Endothelial cell of umbilical vein (primary cell): Measurements from ENCODE around the gene B3GAT1. TPM values are rescaled to one million over a fixed set of nuclear protein-coding genes. Genes with fewer than 3 reads are reported as not detected.

Source experiments
- BruUV-seq: library from RNA; stranded (reverse); fragments of 400-500 nt; replicated peaks from 2 replicates; lab custom pipeline; 2021; lab: Mats Ljungman, UMichigan
- CTCF ChIA-PET: fragments of 300-600, 350-600 bp; sonication (Branson Sonifier 250); formaldehyde crosslinking; loops from one replicate; lab custom pipeline; 2021; ENCODE audit warnings: antibody characterized with exemption, inconsistent platforms; lab: Charles Lee
- POLR2A ChIA-PET: fragments of 300-600, 350-600 bp; sonication (Branson Sonifier 250); formaldehyde crosslinking; loops from one replicate; lab custom pipeline; 2021; ENCODE audit warnings: antibody characterized with exemption, inconsistent platforms; lab: Charles Lee
- DNase-seq: peaks from one replicate; pipeline ENCODE4 v3.0.0-alpha.2; 2011; ENCODE audit warnings: low read depth, low spot score
- FAIRE-seq: peaks from 2 replicates; lab custom pipeline; 2011; peaks lifted over from hg19 to GRCh38; lab: Jason Lieb, UNC
- H2AFZ ChIP-seq: 2 replicates; pipeline ENCODE4 v1.6.0; 2012; ENCODE audit warnings: low read depth, low read length, control low read depth, inconsistent platforms
- H3K27ac ChIP-seq: 2 replicates; pipeline ENCODE4 v1.5.1; 2011; ENCODE audit warnings: low read depth, mild to moderate bottlenecking, control low read depth, low read length, moderate library complexity; ENCODE audit not compliant: insufficient read depth
- H3K27me3 ChIP-seq, 2 experiments: 2 replicates each; pipeline versions ENCODE4 v1.6.0 to v1.6.1; 2011; ENCODE audit warnings: low read length in 2 of 2, mixed read lengths in 1 of 2; ENCODE audit not compliant: control insufficient read depth in 2 of 2, insufficient read depth in 2 of 2
- H3K36me3 ChIP-seq, 2 experiments: 2 replicates in 1 of 2; 3 replicates in 1 of 2; pipeline ENCODE4 v1.5.1; 2011; ENCODE audit warnings: low read length in 2 of 2, mild to moderate bottlenecking in 1 of 2, moderate library complexity in 1 of 2; ENCODE audit not compliant: control insufficient read depth in 2 of 2, insufficient read depth in 2 of 2; ENCODE audit errors: extremely low read depth in 1 of 2
- H3K4me1 ChIP-seq: 3 replicates; pipeline ENCODE4 v1.5.1; 2011; ENCODE audit warnings: mild to moderate bottlenecking, low read length; ENCODE audit not compliant: control insufficient read depth, insufficient read depth; ENCODE audit errors: extremely low read depth
- H3K4me2 ChIP-seq: 2 replicates; pipeline ENCODE4 v1.6.1; 2011; ENCODE audit warnings: low read length, control low read depth, mixed read lengths; ENCODE audit not compliant: insufficient read depth
- H3K4me3 ChIP-seq, 3 experiments: fragments of 200-600 bp in 1 of 3; sonication (generic), shearing (Covaris generic) in 1 of 3; replicated peaks in 1 of 3; 2 replicates each; pipeline ENCODE4 v1.5.1; 2011 to 2016; ENCODE audit warnings: control low read depth in 3 of 3, low read length in 3 of 3, mild to moderate bottlenecking in 2 of 3, inconsistent platforms in 1 of 3, low read depth in 1 of 3, moderate library complexity in 1 of 3; ENCODE audit not compliant: insufficient read depth in 1 of 3
- H3K79me2 ChIP-seq: 2 replicates; pipeline ENCODE4 v1.6.0; 2012; ENCODE audit warnings: low read length, inconsistent platforms; ENCODE audit not compliant: control insufficient read depth, insufficient read depth
- H3K9ac ChIP-seq: replicated peaks from 2 replicates; pipeline ENCODE3; 2011; ENCODE audit warnings: low read length, control low read depth; ENCODE audit not compliant: insufficient read depth; ENCODE audit errors: extremely low read depth
- H3K9me1 ChIP-seq: replicated peaks from 3 replicates; pipeline ENCODE4 v1.6.0; 2011; ENCODE audit warnings: mild to moderate bottlenecking, low read length; ENCODE audit not compliant: control insufficient read depth, insufficient read depth; ENCODE audit errors: extremely low read depth
- H3K9me3 ChIP-seq: replicated peaks from 2 replicates; pipeline ENCODE4 v1.5.1; 2012; ENCODE audit warnings: low read length, inconsistent platforms; ENCODE audit not compliant: control insufficient read depth, insufficient read depth
- H4K20me1 ChIP-seq: replicated peaks from 2 replicates; pipeline ENCODE3; 2011; ENCODE audit warnings: mild to moderate bottlenecking, low read length; ENCODE audit not compliant: control insufficient read depth, insufficient read depth; ENCODE audit errors: extremely low read depth
- EZH2 ChIP-seq: IDR thresholded peaks from 2 replicates; pipeline ENCODE4 v1.6.1; 2012; ENCODE audit warnings: borderline replicate concordance, low read depth, mild to moderate bottlenecking, moderate library complexity, low read length, inconsistent platforms; ENCODE audit not compliant: severe bottlenecking
- GATA2 ChIP-seq: IDR thresholded peaks from 2 replicates; pipeline ENCODE4 v1.7.0; 2011; ENCODE audit warnings: low read depth, mild to moderate bottlenecking, moderate library complexity, mixed read lengths, low read length; ENCODE audit not compliant: insufficient read length, insufficient read depth
- JUN ChIP-seq: IDR thresholded peaks from 2 replicates; pipeline ENCODE4 v1.6.1; 2011; ENCODE audit warnings: borderline replicate concordance, low read depth; ENCODE audit not compliant: insufficient read length, insufficient read depth
- MYC ChIP-seq: IDR thresholded peaks from one replicate; pipeline ENCODE4 v1.6.1; 2011; ENCODE audit warnings: mild to moderate bottlenecking, low read depth, low read length
- POLR2A ChIP-seq: IDR thresholded peaks from 2 replicates; pipeline ENCODE4 v1.6.1; 2012; ENCODE audit warnings: low read depth, mild to moderate bottlenecking, control low read depth, low read length
- POLR2AphosphoS5 ChIP-seq: IDR thresholded peaks from 2 replicates; pipeline ENCODE4 v1.6.1; 2012; ENCODE audit warnings: low read depth, mild to moderate bottlenecking, control low read depth, low read length, moderate library complexity; ENCODE audit not compliant: insufficient read depth
- dilution Hi-C: fragments of 300-500 bp; cut with MboI; formaldehyde crosslinking; loops from one replicate; pipeline ENCODE4 v1.15.0; 2019; ENCODE audit warnings: low sequenced_read_pairs; ENCODE audit not compliant: extremely low pct_ligation_motif_present
- intact Hi-C: fragments of 100-400 bp; cut with micrococcal nuclease; formaldehyde crosslinking; loops from one replicate; pipeline ENCODE4 v1.10.0; 2022
- polyA plus RNA-seq, 4 experiments: library from polyadenylated mRNA; depleted of rRNA in 3 of 4; stranded (reverse) in 3 of 4; unstranded in 1 of 4; fragments of >200 nt; gene quantifications; 2 replicates each; pipeline versions ENCODE4 v1.2.1 to v1.2.3, GENCODE V29; 2011 to 2012; ENCODE audit warnings: missing spikeins in 1 of 4
- total RNA-seq: library from RNA; stranded (reverse); gene quantifications from 2 replicates; pipeline ENCODE4 v1.2.3, GENCODE V29; 2021
- TF ChIP-seq, protein P1 (sequence below): IDR thresholded peaks from 2 replicates; pipeline ENCODE4 v1.6.1; 2011; ENCODE audit not compliant: insufficient read depth, insufficient read length
- TF ChIP-seq, protein P2 (sequence below), 2 donors: IDR thresholded peaks; 1 replicate in 1 of 2; 2 replicates in 1 of 2; pipeline ENCODE4 v1.5.1; 2011; ENCODE audit warnings: low read length in 2 of 2, mild to moderate bottlenecking in 2 of 2, moderate library complexity in 2 of 2, control low read depth in 1 of 2, inconsistent platforms in 1 of 2, low read depth in 1 of 2; ENCODE audit not compliant: insufficient read depth in 1 of 2; ENCODE audit errors: extremely low read depth in 1 of 2

B3GAT1 gene
- total and polyA plus RNA-seq, 2 donors (not counting 3 experiments of a cell fraction or from before 2014, with no cell fraction given): 0.01 TPM; not detected in 1

DNA sequence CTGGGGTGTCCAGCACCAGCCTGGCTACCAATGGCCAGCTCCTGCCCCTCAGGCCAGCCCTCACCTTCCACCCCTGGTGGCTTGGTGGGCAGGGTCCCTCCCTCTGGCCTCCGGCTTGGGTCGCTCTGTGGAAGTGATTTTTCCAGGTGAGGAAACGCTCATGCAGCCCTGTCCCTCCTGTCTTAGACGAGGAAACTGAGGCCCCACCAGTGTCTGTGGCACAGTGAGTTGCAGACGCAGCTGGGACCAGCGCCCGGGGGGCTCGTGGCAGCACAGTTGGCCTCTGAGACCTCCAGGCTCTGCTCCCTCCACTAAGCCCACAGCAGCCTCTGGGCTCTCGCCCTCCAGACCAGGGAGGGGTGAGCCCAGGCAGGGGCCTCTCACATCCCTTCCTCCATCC is 6.2 kb downstream of the B3GAT1 start:
- BruUV-seq: no TSS peak
- CTCF ChIA-PET: no interaction called here
- FAIRE-seq (no peak), DNase-seq (no peak)
- intact Hi-C loops: no loop called here
- TF ChIP-seq POLR2A: no peak
- TF ChIP-seq EZH2: no peak
- no peak for TF ChIP-seq POLR2AphosphoS5
- TF ChIP-seq JUN: no peak
- no peak for TF ChIP-seq MYC
- TF ChIP-seq GATA2: no peak
- TF ChIP-seq, protein P1, sequence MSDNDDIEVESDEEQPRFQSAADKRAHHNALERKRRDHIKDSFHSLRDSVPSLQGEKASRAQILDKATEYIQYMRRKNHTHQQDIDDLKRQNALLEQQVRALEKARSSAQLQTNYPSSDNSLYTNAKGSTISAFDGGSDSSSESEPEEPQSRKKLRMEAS: no peak
- TF ChIP-seq, protein P2, sequence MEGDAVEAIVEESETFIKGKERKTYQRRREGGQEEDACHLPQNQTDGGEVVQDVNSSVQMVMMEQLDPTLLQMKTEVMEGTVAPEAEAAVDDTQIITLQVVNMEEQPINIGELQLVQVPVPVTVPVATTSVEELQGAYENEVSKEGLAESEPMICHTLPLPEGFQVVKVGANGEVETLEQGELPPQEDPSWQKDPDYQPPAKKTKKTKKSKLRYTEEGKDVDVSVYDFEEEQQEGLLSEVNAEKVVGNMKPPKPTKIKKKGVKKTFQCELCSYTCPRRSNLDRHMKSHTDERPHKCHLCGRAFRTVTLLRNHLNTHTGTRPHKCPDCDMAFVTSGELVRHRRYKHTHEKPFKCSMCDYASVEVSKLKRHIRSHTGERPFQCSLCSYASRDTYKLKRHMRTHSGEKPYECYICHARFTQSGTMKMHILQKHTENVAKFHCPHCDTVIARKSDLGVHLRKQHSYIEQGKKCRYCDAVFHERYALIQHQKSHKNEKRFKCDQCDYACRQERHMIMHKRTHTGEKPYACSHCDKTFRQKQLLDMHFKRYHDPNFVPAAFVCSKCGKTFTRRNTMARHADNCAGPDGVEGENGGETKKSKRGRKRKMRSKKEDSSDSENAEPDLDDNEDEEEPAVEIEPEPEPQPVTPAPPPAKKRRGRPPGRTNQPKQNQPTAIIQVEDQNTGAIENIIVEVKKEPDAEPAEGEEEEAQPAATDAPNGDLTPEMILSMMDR (IDR thresholded peaks at IDR 0.05; ENCODE audit: extremely low read depth in 1 of 2, insufficient read depth in 1 of 2, low read depth in 1 of 2, low read length in 2 of 2): no peak
- H3K9ac ChIP-seq: no peak overlapping the region
- no peak overlapping the region for H3K27ac ChIP-seq
- no peaks in the 10 kb centered on the region for H3K4me1 ChIP-seq
- H3K36me3 ChIP-seq: no peaks in the 10 kb centered on the region
- POLR2A ChIA-PET: no interaction called here
- no peak overlapping the region for H3K4me2 ChIP-seq
- no peaks in the 10 kb centered on the region for H3K9me1 ChIP-seq
- no peaks in the 10 kb centered on the region for H3K9me3 ChIP-seq
- H3K27me3 ChIP-seq: peaks cover 4 to 6% of the 10 kb centered on the region in 2 experiments
- no peaks in the 10 kb centered on the region for H4K20me1 ChIP-seq
- H3K79me2 ChIP-seq: no peaks in the 10 kb centered on the region
- dilution Hi-C loops: no loop called here
- H3K4me3 ChIP-seq: no peak overlapping the region
- no peak overlapping the region for H2AFZ ChIP-seq
